Ishikawa (cell line): ENCODE measurements around the gene SRBD1.

Experiments used
- EP300 ChIP-seq: IDR thresholded peaks from 2 replicates; pipeline ENCODE4 v1.6.1; 2012; ENCODE audit warnings: borderline replicate concordance
- RAD21 ChIP-seq: IDR thresholded peaks from 2 replicates; pipeline ENCODE4 v1.6.1; 2012; ENCODE audit warnings: low read depth
- TAF1 ChIP-seq: IDR thresholded peaks from 2 replicates; pipeline ENCODE4 v1.6.1; 2012; ENCODE audit warnings: low read depth, mild to moderate bottlenecking
- TF ChIP-seq, protein P1 (sequence below): IDR thresholded peaks from 2 replicates; pipeline ENCODE4 v1.6.1; 2012

DNA sequence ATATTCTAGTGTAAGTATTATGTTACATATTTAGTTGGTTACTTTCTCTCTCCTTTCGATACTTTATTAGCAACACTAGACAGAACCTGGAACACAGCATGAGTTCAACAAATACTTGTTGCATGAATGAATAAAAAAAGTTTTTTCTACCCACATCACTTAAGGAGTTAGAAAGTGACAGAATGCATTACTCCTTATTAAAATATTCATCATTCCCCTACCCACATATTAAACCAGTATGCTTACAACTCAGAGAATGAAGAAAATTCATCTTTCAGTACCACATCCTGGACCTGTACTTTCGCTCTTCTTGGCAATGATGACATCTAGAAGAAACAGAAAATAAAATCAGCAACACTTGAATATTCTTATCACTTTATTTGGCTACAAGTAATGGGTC, 6.0 kb downstream of the SRBD1 start:
- no peak for TF ChIP-seq EP300
- no peak for TF ChIP-seq TAF1
- TF ChIP-seq RAD21 = no peak
- TF ChIP-seq, protein P1, sequence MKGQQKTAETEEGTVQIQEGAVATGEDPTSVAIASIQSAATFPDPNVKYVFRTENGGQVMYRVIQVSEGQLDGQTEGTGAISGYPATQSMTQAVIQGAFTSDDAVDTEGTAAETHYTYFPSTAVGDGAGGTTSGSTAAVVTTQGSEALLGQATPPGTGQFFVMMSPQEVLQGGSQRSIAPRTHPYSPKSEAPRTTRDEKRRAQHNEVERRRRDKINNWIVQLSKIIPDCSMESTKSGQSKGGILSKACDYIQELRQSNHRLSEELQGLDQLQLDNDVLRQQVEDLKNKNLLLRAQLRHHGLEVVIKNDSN = no peak
